Measurements from ENCODE around the gene GPAM.
"Not testable (repeated sequence)": the region's sequence is repeated elsewhere in the genome, so short reads cannot be mapped to it uniquely, and the experiment has no call there.

The GPAM gene

DNA sequence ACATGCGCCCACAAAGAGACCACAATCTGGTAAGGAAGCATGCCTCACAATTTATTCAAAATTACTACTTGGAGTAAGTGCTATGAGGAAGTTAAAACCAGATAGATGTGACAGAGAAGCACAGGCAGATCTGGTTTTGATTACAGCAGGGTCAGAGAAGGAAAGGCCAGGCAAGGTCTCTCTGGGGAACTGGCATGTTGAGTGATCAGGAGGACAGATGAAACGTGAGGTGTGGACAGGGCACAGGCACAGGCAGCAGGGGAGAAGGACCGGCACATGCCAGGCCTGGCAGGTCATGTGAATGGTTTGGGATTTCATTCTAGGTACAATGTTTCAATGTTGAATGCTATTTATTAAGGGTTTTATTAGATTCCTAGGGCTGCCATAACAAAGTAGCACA is 51.6 kb downstream of the GPAM start:
- no peak for DNase-seq (ENCODE audit: low read depth)

DNA sequence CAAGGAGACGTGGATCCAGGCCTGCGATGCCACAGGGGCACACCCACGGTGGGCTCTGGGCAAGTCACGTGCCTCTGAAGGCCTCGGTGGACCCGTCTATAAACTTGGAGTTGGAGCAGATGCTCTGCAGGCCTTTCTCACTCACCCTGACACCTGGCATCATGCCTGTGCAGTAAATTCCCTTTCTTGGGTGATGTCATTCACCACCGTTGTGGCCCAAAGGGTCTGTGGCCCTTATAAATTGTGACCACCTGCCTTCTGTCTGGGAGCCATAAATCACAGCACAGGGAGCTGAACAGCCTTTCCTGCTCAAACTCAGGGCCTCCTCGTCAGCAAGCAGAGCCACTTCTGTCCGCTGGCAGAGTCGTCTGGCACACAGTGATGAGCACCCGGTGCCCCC is 52.2 kb downstream of the GPAM start:
- DNase-seq (ENCODE audit: low read depth) = no peak

DNA sequence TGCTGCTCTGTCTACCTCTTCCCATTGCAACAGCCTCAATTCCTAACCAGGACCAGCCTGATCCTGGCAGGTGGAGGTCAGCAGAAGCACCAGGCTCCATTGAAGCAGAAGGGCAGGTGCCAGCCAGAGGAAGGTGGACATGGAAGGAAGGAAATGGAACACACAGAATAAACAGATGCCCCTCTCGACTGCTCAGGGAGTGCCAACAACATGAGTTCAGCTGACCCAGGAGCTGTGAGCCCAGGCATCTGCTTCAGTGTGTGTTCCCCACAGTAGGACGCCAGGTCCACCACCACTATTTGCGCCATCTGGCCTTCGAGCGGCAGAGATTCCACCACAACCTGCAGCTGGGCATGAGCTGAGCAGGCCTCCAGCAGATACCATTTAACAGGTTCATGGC is 56.7 kb downstream of the GPAM start:
- no peak for DNase-seq (ENCODE audit: low read depth)

DNA sequence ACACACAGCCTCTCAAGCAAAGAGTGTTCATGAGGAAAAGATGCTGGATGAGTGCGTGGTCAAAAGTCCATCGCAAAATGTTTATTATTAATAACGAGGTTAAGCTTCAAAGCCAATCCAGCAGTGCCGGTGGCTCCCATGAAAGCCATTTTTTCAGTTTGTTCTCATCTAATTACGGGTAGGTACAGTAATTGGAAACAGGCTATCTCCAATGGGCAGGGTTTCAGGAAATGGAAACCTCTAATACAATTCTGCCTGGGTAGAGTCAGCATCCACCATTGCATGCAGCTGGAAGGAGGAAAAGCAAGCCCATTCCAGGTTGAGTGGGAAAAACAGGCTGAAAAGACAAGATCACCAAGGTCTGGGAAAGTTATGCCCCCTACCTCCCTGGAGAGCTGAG is 57.4 kb downstream of the GPAM start:
- DNase-seq (ENCODE audit: low read depth) = no peak

DNA sequence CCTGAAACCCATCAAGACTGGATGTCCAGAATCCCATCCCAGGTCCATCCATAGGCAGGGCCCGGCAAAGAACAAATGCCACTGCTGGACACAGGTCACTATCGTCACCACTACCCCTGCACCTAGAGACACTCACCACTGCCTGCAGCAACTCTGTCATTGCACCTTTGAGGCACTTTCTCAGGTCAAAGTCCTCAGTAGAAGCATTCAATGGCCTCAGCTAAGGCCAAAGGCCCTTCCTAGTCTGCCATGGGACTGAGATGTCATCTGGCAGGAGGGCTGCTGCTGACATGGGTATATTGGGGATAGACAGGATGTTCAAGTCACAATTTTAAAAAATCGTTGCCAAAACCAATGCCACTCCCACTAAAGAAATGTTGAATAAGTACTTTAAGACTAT is 58.7 kb downstream of the GPAM start:
- no peak for DNase-seq (ENCODE audit: low read depth)

DNA sequence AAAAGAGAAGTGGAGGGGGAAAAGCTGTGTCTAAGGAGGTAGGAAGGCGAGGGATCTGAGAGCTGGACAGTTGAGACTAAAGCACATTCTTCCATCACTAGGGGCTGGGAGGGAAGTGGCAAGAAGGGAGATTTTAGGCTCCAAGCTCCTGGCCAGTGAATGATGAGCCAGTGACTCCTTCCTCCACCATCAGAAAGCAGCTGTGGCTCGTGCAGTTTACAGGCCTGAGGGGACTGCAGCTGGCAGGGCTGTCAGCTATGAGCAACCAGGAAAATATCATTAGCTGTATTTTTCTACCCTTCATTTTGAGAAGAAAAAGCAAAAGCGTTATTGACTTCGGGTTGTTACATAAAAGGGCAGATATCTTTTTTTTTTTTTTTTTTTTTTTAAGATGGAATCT is 60.7 kb downstream of the GPAM start:
- no peak for DNase-seq (ENCODE audit: low read depth)

DNA sequence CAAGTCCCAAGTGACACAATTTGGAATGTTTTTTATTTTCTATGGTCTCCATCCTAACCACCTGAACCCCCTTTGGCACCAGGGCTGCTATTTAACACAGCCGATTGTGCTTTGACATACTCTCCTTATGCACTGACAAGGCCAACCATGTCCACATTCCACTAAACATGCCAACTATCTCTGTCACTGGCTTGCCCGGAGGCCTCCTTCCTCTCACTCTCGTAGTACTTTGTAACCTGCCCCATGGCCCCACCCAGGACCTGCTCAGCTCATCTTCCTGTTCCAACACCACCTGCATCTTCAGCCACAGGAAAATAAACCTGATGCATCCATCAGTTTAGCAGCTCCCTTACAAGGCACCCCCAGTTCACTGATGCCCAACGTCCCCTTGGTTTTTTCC is 63.1 kb downstream of the GPAM start:
- DNase-seq (ENCODE audit: low read depth) = no peak

DNA sequence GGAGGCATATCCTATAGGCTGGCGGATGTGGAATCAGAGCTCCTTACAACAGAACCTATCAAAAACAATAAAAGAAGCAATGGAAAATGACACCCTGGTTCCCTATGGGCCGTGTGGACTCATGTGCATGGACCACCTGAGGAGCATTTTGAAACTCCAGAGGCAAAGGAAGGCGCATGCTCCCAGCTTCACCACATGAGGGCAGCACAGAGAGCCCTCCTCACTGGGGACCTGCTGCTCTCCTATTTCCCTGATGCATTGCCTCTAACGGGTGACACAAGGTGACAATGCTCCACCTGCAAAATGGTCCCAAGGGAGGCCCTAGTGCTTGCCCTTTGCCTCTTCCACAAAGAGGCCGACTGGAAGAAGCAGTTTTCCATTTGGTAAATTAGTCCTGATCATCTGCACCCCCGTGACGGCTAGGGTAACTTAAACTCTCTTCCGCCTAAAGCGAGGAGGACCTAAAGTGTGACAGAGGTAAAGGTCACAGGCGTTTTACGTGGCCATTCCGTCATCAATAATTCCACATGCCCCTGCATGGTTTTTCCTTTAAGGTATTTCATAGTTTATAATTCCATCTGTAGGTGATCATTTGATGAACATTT is 67.7 kb downstream of the GPAM start:
- no peak for DNase-seq (ENCODE audit: low read depth)

DNA sequence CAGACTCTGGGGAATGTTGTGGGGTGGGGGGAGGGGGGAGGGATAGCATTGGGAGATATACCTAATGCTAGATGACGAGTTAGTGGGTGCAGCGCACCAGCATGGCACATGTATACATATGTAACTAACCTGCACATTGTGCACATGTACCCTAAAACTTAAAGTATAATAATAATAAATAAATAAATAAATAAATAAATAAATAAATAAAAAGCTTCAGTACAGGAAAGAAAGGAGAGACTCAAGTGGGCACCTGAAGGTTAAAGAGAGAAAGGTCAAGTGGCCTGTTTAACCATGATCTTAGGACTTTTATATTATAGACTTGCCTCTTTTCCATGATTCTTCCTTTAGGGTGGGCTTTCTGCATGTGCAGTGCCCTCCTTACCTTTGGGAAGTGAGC is 73.8 kb downstream of the GPAM start:
- not testable (repeated sequence) for DNase-seq (ENCODE audit: low read depth)

Measured in activated T-helper 1 cell treated with Interleukin-2 at 50 U/mL for 16 hours (primary cell).